Measurements from ENCODE around the gene KCNC1. TPM values are rescaled to one million over a fixed set of nuclear protein-coding genes. Genes with fewer than 3 reads are reported as not detected.

Gene KCNC1
- total and polyA plus RNA-seq, 4 donors = not detected

- H3K4me3 ChIP-seq (ENCODE audit: low read length in 2 of 2) = no peak overlapping the region
- no peaks in the 10 kb centered on the region for H3K4me1 ChIP-seq (ENCODE audit: control insufficient read depth in 1 of 2, insufficient read depth in 2 of 2, low read length in 2 of 2)
- no peaks in the 10 kb centered on the region for H3K27me3 ChIP-seq (ENCODE audit: control insufficient read depth in 1 of 2, insufficient read depth in 2 of 2, low read length in 1 of 2)
- no peak for ATAC-seq (ENCODE audit: low FRiP score)
- H3K9me3 ChIP-seq (ENCODE audit: control insufficient read depth, low read length) = no peaks in the 10 kb centered on the region
- H3K27ac ChIP-seq (ENCODE audit: low read depth in 1 of 2, low read length in 2 of 2) = no peak overlapping the region
- 83 to 85% methylated on average over 15 of the region's 15 CpGs for WGBS, 2 donors
- H3K36me3 ChIP-seq (ENCODE audit: control insufficient read depth in 1 of 2, insufficient read depth in 2 of 2, low read length in 1 of 2) = no peaks in the 10 kb centered on the region
- intact Hi-C loops (cut with DNase I) = loop anchor here in 1 of 2 donors (10.0 kb wide), 1 partner anchor 68 kb away; no protein-coding TSS in a partner anchor
- DNase-seq = peak in 1 of 2 donors; percentile 53
These were observed 41.8 kb downstream of the KCNC1 start for GRCh38 chr11:17776212-17776875.

- no peak overlapping the region for H3K27ac ChIP-seq (ENCODE audit: low read depth in 1 of 2, low read length in 2 of 2)
- H3K36me3 ChIP-seq (ENCODE audit: control insufficient read depth in 1 of 2, insufficient read depth in 2 of 2, low read length in 1 of 2) = no peaks in the 10 kb centered on the region
- H3K4me3 ChIP-seq (ENCODE audit: low read length in 2 of 2) = no peak overlapping the region
- no peaks in the 10 kb centered on the region for H3K27me3 ChIP-seq (ENCODE audit: control insufficient read depth in 1 of 2, insufficient read depth in 2 of 2, low read length in 1 of 2)
- no peaks in the 10 kb centered on the region for H3K4me1 ChIP-seq (ENCODE audit: control insufficient read depth in 1 of 2, insufficient read depth in 2 of 2, low read length in 2 of 2)
- 86 to 87% methylated on average over 16 of the region's 16 CpGs for WGBS, 2 donors
- intact Hi-C loops (cut with DNase I) = loop anchor here in 1 of 2 donors (10.0 kb wide), 1 partner anchor 68 kb away; no protein-coding TSS in a partner anchor
- ATAC-seq (ENCODE audit: low FRiP score) = no peak
- peak in 1 of 2 donors; percentile 41 for DNase-seq
- H3K9me3 ChIP-seq (ENCODE audit: control insufficient read depth, low read length) = no peaks in the 10 kb centered on the region
These were observed 42.6 kb downstream of the KCNC1 start for GRCh38 chr11:17777086-17777737.

GRCh38 chr11:17777738-17778091 is 43.1 kb downstream of the KCNC1 start:
- 91% methylated on average over 13 of the region's 13 CpGs for WGBS, 2 donors
- Histone ChIP-seq H3K27ac (ENCODE audit: low read depth in 1 of 2, low read length in 2 of 2) (no peak overlapping the region), H3K4me1 (ENCODE audit: control insufficient read depth in 1 of 2, insufficient read depth in 2 of 2, low read length in 2 of 2) (no peaks in the 10 kb centered on the region), H3K9me3 (ENCODE audit: control insufficient read depth, low read length) (no peaks in the 10 kb centered on the region), H3K36me3 (ENCODE audit: control insufficient read depth in 1 of 2, insufficient read depth in 2 of 2, low read length in 1 of 2) (no peaks in the 10 kb centered on the region), H3K27me3 (ENCODE audit: control insufficient read depth in 1 of 2, insufficient read depth in 2 of 2, low read length in 1 of 2) (no peaks in the 10 kb centered on the region), H3K4me3 (ENCODE audit: low read length in 2 of 2) (no peak overlapping the region)
- DNase-seq (peak in 1 of 2 donors; percentile 6), ATAC-seq (ENCODE audit: low FRiP score) (no peak)
- intact Hi-C loops (cut with DNase I) = loop anchor here in 1 of 2 donors (10.0 kb wide), 1 partner anchor 67 kb away; no protein-coding TSS in a partner anchor

- DNase-seq (peak in 1 of 2 donors; percentile 45), ATAC-seq (ENCODE audit: low FRiP score) (no peak)
- Histone ChIP-seq H3K4me3 (ENCODE audit: low read length in 2 of 2) (no peak overlapping the region), H3K27me3 (ENCODE audit: control insufficient read depth in 1 of 2, insufficient read depth in 2 of 2, low read length in 1 of 2) (no peaks in the 10 kb centered on the region), H3K4me1 (ENCODE audit: control insufficient read depth in 1 of 2, insufficient read depth in 2 of 2, low read length in 2 of 2) (no peaks in the 10 kb centered on the region), H3K36me3 (ENCODE audit: control insufficient read depth in 1 of 2, insufficient read depth in 2 of 2, low read length in 1 of 2) (no peaks in the 10 kb centered on the region), H3K27ac (ENCODE audit: low read depth in 1 of 2, low read length in 2 of 2) (no peak overlapping the region), H3K9me3 (ENCODE audit: control insufficient read depth, low read length) (no peaks in the 10 kb centered on the region)
- 94 to 95% methylated on average over 5 of the region's 5 CpGs for WGBS, 2 donors
- intact Hi-C loops (cut with DNase I) = loop anchor here in 1 of 2 donors (10.0 kb wide), 1 partner anchor 66 kb away; no protein-coding TSS in a partner anchor
These were observed 43.8 kb downstream of the KCNC1 start for GRCh38 chr11:17778352-17778751.

- H3K4me3 ChIP-seq (ENCODE audit: low read length in 2 of 2) = no peak overlapping the region
- no peaks in the 10 kb centered on the region for H3K27me3 ChIP-seq (ENCODE audit: control insufficient read depth in 1 of 2, insufficient read depth in 2 of 2, low read length in 1 of 2)
- H3K36me3 ChIP-seq (ENCODE audit: control insufficient read depth in 1 of 2, insufficient read depth in 2 of 2, low read length in 1 of 2) = no peaks in the 10 kb centered on the region
- no peak overlapping the region for H3K27ac ChIP-seq (ENCODE audit: low read depth in 1 of 2, low read length in 2 of 2)
- 96 to 97% methylated on average over 40 of the region's 40 CpGs for WGBS, 2 donors
- H3K4me1 ChIP-seq (ENCODE audit: control insufficient read depth in 1 of 2, insufficient read depth in 2 of 2, low read length in 2 of 2) = no peaks in the 10 kb centered on the region
- no peaks in the 10 kb centered on the region for H3K9me3 ChIP-seq (ENCODE audit: control insufficient read depth, low read length)
- intact Hi-C loops (cut with DNase I) = loop anchor here in 1 of 2 donors (10.0 kb wide), 1 partner anchor 66 kb away; no protein-coding TSS in a partner anchor
- ATAC-seq (ENCODE audit: low FRiP score) (no peak), DNase-seq (peak in 1 of 2 donors; percentile 69)
These were observed 44.6 kb downstream of the KCNC1 start for GRCh38 chr11:17778956-17779860.

- Histone ChIP-seq H3K9me3 (ENCODE audit: control insufficient read depth, low read length) (no peaks in the 10 kb centered on the region), H3K4me3 (ENCODE audit: low read length in 2 of 2) (no peak overlapping the region), H3K27me3 (ENCODE audit: control insufficient read depth in 1 of 2, insufficient read depth in 2 of 2, low read length in 1 of 2) (no peaks in the 10 kb centered on the region), H3K27ac (ENCODE audit: low read depth in 1 of 2, low read length in 2 of 2) (no peak overlapping the region), H3K4me1 (ENCODE audit: control insufficient read depth in 1 of 2, insufficient read depth in 2 of 2, low read length in 2 of 2) (no peaks in the 10 kb centered on the region), H3K36me3 (ENCODE audit: control insufficient read depth in 1 of 2, insufficient read depth in 2 of 2, low read length in 1 of 2) (no peaks in the 10 kb centered on the region)
- ATAC-seq (ENCODE audit: low FRiP score) = no peak
- 91 to 92% methylated on average over 14 of the region's 14 CpGs for WGBS, 2 donors
- DNase-seq = peak in 1 of 2 donors; percentile 63
- intact Hi-C loops (cut with DNase I) = loop anchor here in 1 of 2 donors (10.0 kb wide), 1 partner anchor 65 kb away; no protein-coding TSS in a partner anchor
These were observed 45.4 kb downstream of the KCNC1 start for GRCh38 chr11:17779861-17780594.

GRCh38 chr11:17780668-17781067 is 46.1 kb downstream of the KCNC1 start:
- no peaks in the 10 kb centered on the region for H3K9me3 ChIP-seq (ENCODE audit: control insufficient read depth, low read length)
- intact Hi-C loops (cut with DNase I) = no loop called here
- no peak overlapping the region for H3K27ac ChIP-seq (ENCODE audit: low read depth in 1 of 2, low read length in 2 of 2)
- no peak overlapping the region for H3K4me3 ChIP-seq (ENCODE audit: low read length in 2 of 2)
- H3K36me3 ChIP-seq (ENCODE audit: control insufficient read depth in 1 of 2, insufficient read depth in 2 of 2, low read length in 1 of 2) = no peaks in the 10 kb centered on the region
- no peaks in the 10 kb centered on the region for H3K27me3 ChIP-seq (ENCODE audit: control insufficient read depth in 1 of 2, insufficient read depth in 2 of 2, low read length in 1 of 2)
- WGBS, 2 donors = 94 to 96% methylated on average over 15 of the region's 15 CpGs
- peak in 1 of 2 donors; percentile 74 for DNase-seq
- no peak for ATAC-seq (ENCODE audit: low FRiP score)
- H3K4me1 ChIP-seq (ENCODE audit: control insufficient read depth in 1 of 2, insufficient read depth in 2 of 2, low read length in 2 of 2) = no peaks in the 10 kb centered on the region

- H3K4me3 ChIP-seq (ENCODE audit: low read length in 2 of 2) = no peak overlapping the region
- DNase-seq (peak in 1 of 2 donors; percentile 51), ATAC-seq (ENCODE audit: low FRiP score) (no peak)
- no peaks in the 10 kb centered on the region for H3K27me3 ChIP-seq (ENCODE audit: control insufficient read depth in 1 of 2, insufficient read depth in 2 of 2, low read length in 1 of 2)
- H3K4me1 ChIP-seq (ENCODE audit: control insufficient read depth in 1 of 2, insufficient read depth in 2 of 2, low read length in 2 of 2) = no peaks in the 10 kb centered on the region
- 84 to 89% methylated on average over 12 of the region's 12 CpGs for WGBS, 2 donors
- no peaks in the 10 kb centered on the region for H3K36me3 ChIP-seq (ENCODE audit: control insufficient read depth in 1 of 2, insufficient read depth in 2 of 2, low read length in 1 of 2)
- no peak overlapping the region for H3K27ac ChIP-seq (ENCODE audit: low read depth in 1 of 2, low read length in 2 of 2)
- no peaks in the 10 kb centered on the region for H3K9me3 ChIP-seq (ENCODE audit: control insufficient read depth, low read length)
- intact Hi-C loops (cut with DNase I) = no loop called here
These were observed 46.6 kb downstream of the KCNC1 start for GRCh38 chr11:17781221-17781620.
